GM12892 (cell line): ENCODE results near the gene AQP12A.

Experiments used
- POLR2A ChIP-seq: IDR thresholded peaks from 2 replicates; pipeline ENCODE4 v1.6.1; 2011; ENCODE audit warnings: low read depth, low read length, control low read depth
- POLR2AphosphoS5 ChIP-seq: IDR thresholded peaks from 2 replicates; pipeline ENCODE4 v1.6.1; 2011; ENCODE audit warnings: low read depth, low read length, control low read depth

DNA sequence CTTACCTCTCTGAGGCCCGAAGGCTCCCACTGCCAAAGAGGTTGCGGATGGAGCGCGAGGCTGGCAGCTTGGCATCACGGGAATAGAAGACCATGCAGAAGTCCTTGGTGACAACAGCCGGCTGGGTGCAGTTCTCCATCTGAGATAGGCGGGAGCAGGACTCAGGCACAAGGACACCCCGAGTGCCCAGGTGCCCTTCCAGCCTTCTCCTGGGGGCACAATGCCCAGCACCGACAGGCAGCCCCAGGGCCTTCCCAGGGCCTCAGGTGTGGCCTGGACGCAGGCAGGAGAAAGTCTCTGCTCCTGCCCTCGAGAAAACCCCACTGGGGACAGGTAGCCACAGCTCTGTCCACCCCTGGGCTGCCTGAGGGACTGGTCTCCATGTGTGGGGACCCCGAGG is 33.6 kb downstream of the AQP12A start:
- TF ChIP-seq POLR2A (no peak), POLR2AphosphoS5 (no peak)
